CD4-positive, CD25-positive, alpha-beta regulatory T cell (primary cell): ENCODE data around the gene C11orf65. TPM values are rescaled to one million over a fixed set of nuclear protein-coding genes. Genes with fewer than 3 reads are reported as not detected.

Experiments
- ATAC-seq, 2 donors: fragments of 150-1000 bp; cut with Tn5 transposase; one replicate each; pipeline ENCODE4 v1.10.0; 2021; ENCODE audit warnings: low read depth in 2 of 2, moderate number of reproducible peaks in 2 of 2, moderate library complexity in 1 of 2
- DNase-seq, 3 donors: peaks; one replicate each; pipeline versions ENCODE4 v3.0.0 to v3.0.0-alpha.2; 2012 to 2022; ENCODE audit warnings: mixed read lengths in 1 of 3
- H3K27ac ChIP-seq: one replicate; pipeline ENCODE4 v1.7.0; 2013; ENCODE audit warnings: mild to moderate bottlenecking, low read length; ENCODE audit not compliant: insufficient read depth, poor library complexity, severe bottlenecking
- H3K27me3 ChIP-seq: one replicate; pipeline ENCODE4 v1.7.0; 2013; ENCODE audit warnings: low read length; ENCODE audit not compliant: control insufficient read depth, insufficient read depth
- H3K36me3 ChIP-seq: one replicate; pipeline ENCODE4 v1.7.0; 2013; ENCODE audit warnings: mild to moderate bottlenecking, low read length, moderate library complexity; ENCODE audit not compliant: control insufficient read depth, insufficient read depth
- H3K4me1 ChIP-seq: 2 replicates; pipeline ENCODE4 v1.7.0; 2013; ENCODE audit warnings: mild to moderate bottlenecking, low read length; ENCODE audit not compliant: insufficient read depth, control insufficient read depth, poor library complexity, severe bottlenecking
- H3K4me3 ChIP-seq: one replicate; pipeline ENCODE4 v1.7.0; 2013; ENCODE audit warnings: low read depth, mild to moderate bottlenecking, low read length, moderate library complexity
- H3K9me3 ChIP-seq, 2 experiments: 1 replicate in 1 of 2; 2 replicates in 1 of 2; pipeline ENCODE4 v1.7.0; 2013; ENCODE audit warnings: low read length in 2 of 2, mild to moderate bottlenecking in 1 of 2, moderate library complexity in 1 of 2; ENCODE audit not compliant: control insufficient read depth in 2 of 2
- H3K27ac Mint-ChIP-seq, 3 donors: one replicate each; pipeline ENCODE4 v1.8.0; 2020 to 2022; ENCODE audit warnings: mild to moderate bottlenecking in 3 of 3, mixed read lengths in 3 of 3, moderate library complexity in 2 of 3
- H3K27me3 Mint-ChIP-seq: one replicate; pipeline ENCODE4 v1.8.0; 2022; ENCODE audit warnings: mild to moderate bottlenecking, mixed read lengths
- H3K36me3 Mint-ChIP-seq: one replicate; pipeline ENCODE4 v1.8.0; 2020; ENCODE audit warnings: mixed read lengths
- H3K4me1 Mint-ChIP-seq, 4 donors: one replicate each; pipeline ENCODE4 v1.8.0; 2020 to 2022; ENCODE audit warnings: mixed read lengths in 4 of 4, mild to moderate bottlenecking in 1 of 4
- H3K4me3 Mint-ChIP-seq, 4 donors: one replicate each; pipeline ENCODE4 v1.8.0; 2020 to 2022; ENCODE audit warnings: mild to moderate bottlenecking in 4 of 4, mixed read lengths in 4 of 4, moderate library complexity in 3 of 4
- H3K9me3 Mint-ChIP-seq, 7 donors: one replicate each; pipeline ENCODE4 v1.8.0; 2020 to 2022; ENCODE audit warnings: mixed read lengths in 7 of 7, mild to moderate bottlenecking in 3 of 7, moderate library complexity in 2 of 7
- polyA plus RNA-seq, 4 donors: library from polyadenylated mRNA; unstranded; fragments of 300-500 nt; fragmentation: Illumina TruSeq; gene quantifications; one replicate each; pipeline ENCODE4 v1.2.3, GENCODE V29; 2021
- total RNA-seq: library from RNA; stranded (reverse); gene quantifications from one replicate; pipeline ENCODE4 v1.2.3, GENCODE V29; 2022

Gene C11orf65
- total and polyA plus RNA-seq, 5 donors from 2014 or later, result 0.37 to 1.4 (median 0.56) TPM

GRCh38 chr11:108351468-108351867 is 115.9 kb downstream of the C11orf65 start:
- Mint-ChIP-seq H3K9me3 (no peaks in the 10 kb centered on the region), H3K4me3 (no peak overlapping the region), H3K36me3 (peaks cover 61% of the 10 kb centered on the region), H3K27ac (no peak overlapping the region), H3K27me3 (no peaks in the 10 kb centered on the region), H3K4me1 (peaks cover 0 to 7% (median 1%) of the 10 kb centered on the region in 4 donors)
- peaks cover 85% of the 10 kb centered on the region for H3K36me3 ChIP-seq
- H3K4me1 ChIP-seq, result no peaks in the 10 kb centered on the region
- DNase-seq (no peak), ATAC-seq (no peak)
- H3K27me3 ChIP-seq, result no peaks in the 10 kb centered on the region
- H3K9me3 ChIP-seq, result no peaks in the 10 kb centered on the region
- no peak overlapping the region for H3K27ac ChIP-seq
- no peak overlapping the region for H3K4me3 ChIP-seq

GRCh38 chr11:108346451-108346850 is 120.9 kb downstream of the C11orf65 start:
- H3K4me1 ChIP-seq, result no peaks in the 10 kb centered on the region
- H3K36me3 ChIP-seq, result peaks cover 55% of the 10 kb centered on the region
- H3K36me3 Mint-ChIP-seq, result peaks cover 48% of the 10 kb centered on the region
- H3K27ac ChIP-seq, result no peak overlapping the region
- no peaks in the 10 kb centered on the region for H3K27me3 ChIP-seq
- DNase-seq (no peak), ATAC-seq (no peak)
- H3K4me3 Mint-ChIP-seq, result no peak overlapping the region
- H3K4me3 ChIP-seq, result no peak overlapping the region
- H3K4me1 Mint-ChIP-seq, result peaks cover 0 to 19% (median 11%) of the 10 kb centered on the region in 4 donors
- no peaks in the 10 kb centered on the region for H3K9me3 Mint-ChIP-seq
- H3K27me3 Mint-ChIP-seq, result no peaks in the 10 kb centered on the region
- no peaks in the 10 kb centered on the region for H3K9me3 ChIP-seq
- peak overlapping the region in 1 of 3 donors; percentile 61 for H3K27ac Mint-ChIP-seq

- Mint-ChIP-seq H3K4me1 (peaks cover 0 to 21% (median 12%) of the 10 kb centered on the region in 4 donors), H3K27me3 (no peaks in the 10 kb centered on the region), H3K9me3 (no peaks in the 10 kb centered on the region), H3K4me3 (no peak overlapping the region), H3K36me3 (peaks cover 49% of the 10 kb centered on the region), H3K27ac (no peak overlapping the region)
- Histone ChIP-seq H3K4me3 (no peak overlapping the region), H3K27me3 (no peaks in the 10 kb centered on the region), H3K36me3 (peaks cover 48% of the 10 kb centered on the region), H3K4me1 (no peaks in the 10 kb centered on the region), H3K27ac (no peak overlapping the region), H3K9me3 (no peaks in the 10 kb centered on the region)
- ATAC-seq (no peak), DNase-seq (no peak)
Measured at GRCh38 chr11:108345767-108346166, 121.6 kb downstream of the C11orf65 start.

- peaks cover 38% of the 10 kb centered on the region for H3K36me3 Mint-ChIP-seq
- H3K4me1 Mint-ChIP-seq, result peaks cover 0 to 23% (median 12%) of the 10 kb centered on the region in 4 donors
- ATAC-seq (no peak), DNase-seq (no peak)
- H3K4me3 ChIP-seq, result no peak overlapping the region
- no peaks in the 10 kb centered on the region for H3K27me3 ChIP-seq
- H3K27ac Mint-ChIP-seq, result peak overlapping the region in 2 of 3 donors; percentile 25 to 60
- H3K9me3 Mint-ChIP-seq, result no peaks in the 10 kb centered on the region
- no peak overlapping the region for H3K27ac ChIP-seq
- no peaks in the 10 kb centered on the region for H3K9me3 ChIP-seq
- H3K4me3 Mint-ChIP-seq, result no peak overlapping the region
- H3K36me3 ChIP-seq, result peaks cover 29% of the 10 kb centered on the region
- H3K27me3 Mint-ChIP-seq, result no peaks in the 10 kb centered on the region
- H3K4me1 ChIP-seq, result no peaks in the 10 kb centered on the region
Measured at GRCh38 chr11:108343714-108344113, 123.6 kb downstream of the C11orf65 start.

- Histone ChIP-seq H3K27ac (no peak overlapping the region), H3K36me3 (peaks cover 27% of the 10 kb centered on the region), H3K27me3 (no peaks in the 10 kb centered on the region), H3K9me3 (no peaks in the 10 kb centered on the region), H3K4me1 (no peaks in the 10 kb centered on the region), H3K4me3 (no peak overlapping the region)
- no peak for ATAC-seq
- no peaks in the 10 kb centered on the region for H3K27me3 Mint-ChIP-seq
- H3K4me3 Mint-ChIP-seq, result peak overlapping the region in 1 of 4 donors; percentile 74
- peaks cover 39% of the 10 kb centered on the region for H3K36me3 Mint-ChIP-seq
- DNase-seq, result no peak
- H3K27ac Mint-ChIP-seq, result no peak overlapping the region
- peaks cover 0 to 24% (median 13%) of the 10 kb centered on the region in 4 donors for H3K4me1 Mint-ChIP-seq
- H3K9me3 Mint-ChIP-seq, result no peaks in the 10 kb centered on the region
Measured at GRCh38 chr11:108341654-108342053, 125.7 kb downstream of the C11orf65 start.

GRCh38 chr11:108340973-108341372 is 126.4 kb downstream of the C11orf65 start:
- H3K36me3 Mint-ChIP-seq, result peaks cover 39% of the 10 kb centered on the region
- Histone ChIP-seq H3K27ac (no peak overlapping the region), H3K9me3 (no peaks in the 10 kb centered on the region), H3K4me3 (no peak overlapping the region), H3K4me1 (no peaks in the 10 kb centered on the region), H3K27me3 (no peaks in the 10 kb centered on the region), H3K36me3 (peaks cover 28% of the 10 kb centered on the region)
- no peaks in the 10 kb centered on the region for H3K9me3 Mint-ChIP-seq
- peak overlapping the region in 1 of 3 donors; percentile 8 for H3K27ac Mint-ChIP-seq
- H3K4me3 Mint-ChIP-seq, result no peak overlapping the region
- no peaks in the 10 kb centered on the region for H3K27me3 Mint-ChIP-seq
- no peak for ATAC-seq
- peaks cover 0 to 24% (median 13%) of the 10 kb centered on the region in 4 donors for H3K4me1 Mint-ChIP-seq
- DNase-seq, result no peak

- no peaks in the 10 kb centered on the region for H3K4me1 ChIP-seq
- H3K27ac Mint-ChIP-seq, result peak overlapping the region in 1 of 3 donors; percentile 14
- no peaks in the 10 kb centered on the region for H3K27me3 ChIP-seq
- no peaks in the 10 kb centered on the region for H3K9me3 ChIP-seq
- H3K4me1 Mint-ChIP-seq, result peaks cover 0 to 11% (median 8%) of the 10 kb centered on the region in 4 donors
- no peaks in the 10 kb centered on the region for H3K9me3 Mint-ChIP-seq
- no peak overlapping the region for H3K4me3 ChIP-seq
- DNase-seq (no peak), ATAC-seq (no peak)
- H3K27me3 Mint-ChIP-seq, result no peaks in the 10 kb centered on the region
- H3K27ac ChIP-seq, result no peak overlapping the region
- peaks cover 39% of the 10 kb centered on the region for H3K36me3 ChIP-seq
- H3K36me3 Mint-ChIP-seq, result peaks cover 43% of the 10 kb centered on the region
- H3K4me3 Mint-ChIP-seq, result no peak overlapping the region
Measured at GRCh38 chr11:108338750-108339149, 128.6 kb downstream of the C11orf65 start.

- no peaks in the 10 kb centered on the region for H3K4me1 ChIP-seq
- H3K9me3 ChIP-seq, result no peaks in the 10 kb centered on the region
- no peaks in the 10 kb centered on the region for H3K27me3 Mint-ChIP-seq
- H3K4me3 Mint-ChIP-seq, result no peak overlapping the region
- H3K9me3 Mint-ChIP-seq, result no peaks in the 10 kb centered on the region
- peaks cover 62% of the 10 kb centered on the region for H3K36me3 Mint-ChIP-seq
- H3K27ac Mint-ChIP-seq, result no peak overlapping the region
- H3K4me1 Mint-ChIP-seq, result peaks cover 0 to 6% (median 2%) of the 10 kb centered on the region in 4 donors
- peaks cover 86% of the 10 kb centered on the region for H3K36me3 ChIP-seq
- H3K4me3 ChIP-seq, result no peak overlapping the region
- DNase-seq (no peak), ATAC-seq (no peak)
- H3K27ac ChIP-seq, result no peak overlapping the region
- no peaks in the 10 kb centered on the region for H3K27me3 ChIP-seq
Measured at GRCh38 chr11:108333403-108333899, 133.9 kb downstream of the C11orf65 start.
